ENCODE data around the gene FOXK2. TPM values are rescaled to one million over a fixed set of nuclear protein-coding genes. Genes with fewer than 3 reads are reported as not detected.

Gene FOXK2
- total RNA-seq, 2 donors from 2014 or later = 27.8 to 40.3 TPM

GRCh38 chr17:82647593-82648164, 128.1 kb downstream of the FOXK2 start:
- Histone ChIP-seq H3K27me3 (no peaks in the 10 kb centered on the region), H3K4me1 (peaks cover 0 to 21% of the 10 kb centered on the region in 2 donors), H3K36me3 (peaks cover 17% of the 10 kb centered on the region), H3K9me3 (no peaks in the 10 kb centered on the region), H3K4me3 (peak overlapping the region; percentile 99 to 100), H3K27ac (peak overlapping the region; percentile 99 to 100)
- peak in 1 of 2 donors; percentile 8 for TF ChIP-seq CTCF (IDR thresholded peaks at IDR 0.05)
- DNase-seq (ENCODE audit: low spot score) = no peak

DNA sequence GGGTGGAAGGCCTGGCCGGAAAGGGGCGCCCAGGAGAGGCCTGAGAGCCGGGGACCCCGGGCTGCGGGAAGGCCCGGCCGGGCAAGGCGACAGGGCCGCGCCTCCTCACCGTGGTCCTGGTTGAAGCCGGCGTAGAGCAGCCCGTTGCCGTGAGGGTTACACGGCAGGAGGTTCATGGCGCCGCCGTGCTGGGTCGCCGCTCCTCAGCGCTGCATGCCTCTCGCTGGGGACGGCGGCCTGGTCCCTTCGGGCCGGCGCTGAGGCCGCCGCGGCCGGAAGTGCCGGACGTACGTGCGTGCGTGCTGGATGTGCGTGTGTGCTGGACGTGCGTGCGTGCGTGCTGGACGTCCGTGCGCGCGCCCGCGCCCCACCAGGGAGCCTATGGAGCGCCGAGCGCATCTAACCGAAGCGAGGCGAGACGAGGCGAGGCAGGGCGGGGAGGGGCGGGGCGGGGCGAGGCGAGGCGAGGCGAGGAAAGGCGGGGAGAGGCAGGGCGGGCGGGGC, 128.7 kb downstream of the FOXK2 start, which contains the start of gene WDR45B:
Gene WDR45B (minus strand): TSS at position 280 of the 504 bp plus-strand sequence. CDS start 104 bp downstream, at position 176.
- H3K36me3 ChIP-seq = peaks cover 12% of the 10 kb centered on the region
- peak; percentile 95 for DNase-seq (ENCODE audit: low spot score)
- H3K9me3 ChIP-seq = no peaks in the 10 kb centered on the region
- TF ChIP-seq CTCF (IDR thresholded peaks at IDR 0.05) = no peak
- H3K27ac ChIP-seq = peak within 1 kb of the TSS; percentile 99 to 100
- H3K4me3 ChIP-seq = peak within 1 kb of the TSS; percentile 99 to 100
- no peaks in the 10 kb centered on the region for H3K27me3 ChIP-seq
- H3K4me1 ChIP-seq = peaks cover 0 to 21% of the 10 kb centered on the region in 2 donors

DNA sequence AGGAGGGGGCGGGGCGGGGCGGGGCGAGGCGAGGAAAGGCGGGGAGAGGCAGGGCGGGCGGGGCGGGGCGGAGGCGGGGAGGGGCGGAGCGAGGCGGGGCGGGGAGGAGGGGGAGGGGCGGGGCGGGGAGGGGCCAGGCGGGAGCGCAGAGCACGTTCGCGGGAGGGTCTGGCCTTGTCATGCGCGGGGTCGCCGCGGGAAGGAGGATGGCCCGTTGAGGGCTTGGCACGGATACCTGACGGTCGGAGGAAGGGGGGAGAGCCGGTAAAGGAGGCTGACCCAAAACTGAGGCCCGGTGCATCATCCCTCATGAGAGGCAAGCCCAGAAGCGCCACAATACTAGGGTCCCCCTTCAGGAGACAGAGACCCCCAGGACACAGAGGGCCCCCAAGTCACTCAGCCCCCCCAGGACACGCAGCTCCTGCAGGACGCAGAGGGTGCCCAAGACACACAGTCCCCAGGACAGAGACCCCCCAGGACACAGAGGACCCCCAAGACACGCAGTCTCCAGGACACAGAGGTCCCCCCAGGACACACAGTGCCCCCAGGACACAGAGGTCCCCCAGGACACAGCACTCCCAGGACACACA, 129.3 kb downstream of the FOXK2 start:
- Histone ChIP-seq H3K4me1 (peaks cover 0 to 21% of the 10 kb centered on the region in 2 donors), H3K27ac (peak overlapping the region; percentile 48 to 84), H3K4me3 (peak overlapping the region; percentile 25 to 99), H3K9me3 (no peaks in the 10 kb centered on the region), H3K36me3 (peaks cover 6% of the 10 kb centered on the region), H3K27me3 (no peaks in the 10 kb centered on the region)
- peak; percentile 68 for DNase-seq (ENCODE audit: low spot score)
- no peak for TF ChIP-seq CTCF (IDR thresholded peaks at IDR 0.05)

DNA sequence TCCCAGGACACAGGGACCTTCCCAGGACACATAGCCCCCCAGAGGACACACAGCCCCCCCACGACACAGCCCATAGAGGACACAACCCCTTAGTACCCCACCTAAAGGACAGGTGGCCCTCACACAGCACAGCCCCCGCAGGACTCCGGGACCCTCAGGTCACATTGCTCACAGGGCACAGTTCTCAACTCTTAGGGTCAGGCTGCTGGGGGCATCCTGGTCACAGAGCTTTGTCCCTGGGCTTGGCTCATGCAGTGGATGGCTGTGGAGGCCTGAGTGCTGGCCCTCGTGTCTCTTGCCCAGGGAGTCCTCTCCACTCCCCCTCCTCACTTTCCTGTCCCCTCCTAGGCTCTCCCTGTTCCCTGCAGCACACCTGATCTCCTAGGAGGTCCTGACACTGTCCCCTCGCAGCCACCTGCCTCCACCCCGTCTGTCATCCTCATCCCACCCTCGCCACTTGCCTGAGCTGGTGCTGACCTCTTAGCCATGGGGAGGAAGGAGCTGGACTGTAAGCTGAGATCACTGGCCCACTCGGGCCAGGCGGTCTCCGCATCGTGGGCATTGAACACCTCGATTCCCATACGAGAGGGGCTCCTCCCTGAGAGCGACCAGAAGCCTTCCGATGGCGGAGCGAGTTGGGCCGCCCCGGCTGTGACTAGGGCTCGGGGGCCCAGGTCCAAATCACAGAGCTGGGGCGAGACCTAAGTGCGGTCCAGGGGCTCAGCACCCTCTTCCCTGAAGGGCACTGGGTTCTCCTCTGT, 130.1 kb downstream of the FOXK2 start:
- no peaks in the 10 kb centered on the region for H3K36me3 ChIP-seq
- H3K4me1 ChIP-seq = peaks cover 0 to 21% of the 10 kb centered on the region in 2 donors
- H3K27me3 ChIP-seq = no peaks in the 10 kb centered on the region
- H3K27ac ChIP-seq = peak overlapping the region in 1 of 2 donors; percentile 84
- TF ChIP-seq CTCF (IDR thresholded peaks at IDR 0.05) = no peak
- H3K4me3 ChIP-seq = no peak overlapping the region
- DNase-seq (ENCODE audit: low spot score) = no peak
- no peaks in the 10 kb centered on the region for H3K9me3 ChIP-seq

- Histone ChIP-seq H3K4me3 (no peak overlapping the region), H3K27me3 (no peaks in the 10 kb centered on the region), H3K36me3 (no peaks in the 10 kb centered on the region), H3K27ac (no peak overlapping the region), H3K4me1 (peaks cover 0 to 20% of the 10 kb centered on the region in 2 donors), H3K9me3 (no peaks in the 10 kb centered on the region)
- TF ChIP-seq CTCF (IDR thresholded peaks at IDR 0.05) = no peak
- DNase-seq (ENCODE audit: low spot score) = no peak
Measured at GRCh38 chr17:82650723-82651122, 131.2 kb downstream of the FOXK2 start.
